ENCODE measurements around the gene SMAD2. TPM values are rescaled to one million over a fixed set of nuclear protein-coding genes. Genes with fewer than 3 reads are reported as not detected.
A peak's percentile ranks its signal among the peaks of the same experiment; 100 is the strongest.

The SMAD2 gene
- total and polyA plus RNA-seq, 2 of the 8 experiments (the other 6 are each of a cell fraction or from before 2014, with no cell fraction given): 28.4 to 124 TPM

GRCh38 chr18:47930199-47930930 is at the start of gene SMAD2 (continued):
- TF ChIP-seq HDAC2 (IDR thresholded peaks at IDR 0.05; ENCODE audit: borderline replicate concordance in 1 of 2, low read depth in 2 of 2, low read length in 2 of 2) (no peak), RFX5 (IDR thresholded peaks at IDR 0.05; ENCODE audit: borderline replicate concordance, low read depth, low read length) (no peak), PHF8 (conservative IDR thresholded peaks at IDR 0.05; ENCODE audit: low read depth, low read length) (peak; percentile 7; the same call in 1 of the 2 replicates), TAF1 (IDR thresholded peaks at IDR 0.05; ENCODE audit: low read depth, low read length) (0 out of 2 replicates have a peak, but pooled peaks have one; percentile 18), SIN3A (conservative IDR thresholded peaks at IDR 0.05 in 1 of 2, IDR thresholded peaks at IDR 0.05 in 1 of 2; ENCODE audit: low read depth in 1 of 2, low read length in 2 of 2) (0 out of 4 replicates have a peak, but pooled peaks of 1 of the 2 experiments have one; percentile 30), CREB1 (IDR thresholded peaks at IDR 0.05) (0 out of 2 replicates have a peak, but pooled peaks have one; percentile 6), CHD1 (IDR thresholded peaks at IDR 0.05; ENCODE audit: low read depth, low read length) (no peak)
- TF ChIP-seq, protein P1, sequence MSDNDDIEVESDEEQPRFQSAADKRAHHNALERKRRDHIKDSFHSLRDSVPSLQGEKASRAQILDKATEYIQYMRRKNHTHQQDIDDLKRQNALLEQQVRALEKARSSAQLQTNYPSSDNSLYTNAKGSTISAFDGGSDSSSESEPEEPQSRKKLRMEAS (IDR thresholded peaks at IDR 0.05): peak; percentile 78
